NOMO-1 treated with dmso at 0.1 percent for 144 hours (cell line): ENCODE results near the gene CAB39.
A peak's percentile ranks its signal among the peaks of the same experiment; 100 is the strongest.

ENCODE experiments used
- DNase-seq: peaks from one replicate; lab custom pipeline; 2025; ENCODE audit not compliant: unreplicated experiment; lab: John Stamatoyannopoulos, UW

Gene CAB39

GRCh38 chr2:230712443-230713330 is at the start of gene CAB39:
CAB39 (plus strand) TSS chr2:230712842; CDS start chr2:230760002, 47,160 bp downstream.
- DNase-seq = peak; percentile 97

GRCh38 chr2:230664128-230664527 is 48.5 kb upstream of the CAB39 start:
- DNase-seq = no peak

- no peak for DNase-seq
These were observed 47.8 kb upstream of the CAB39 start for GRCh38 chr2:230664844-230665243.

GRCh38 chr2:230665263-230665691 is 47.4 kb upstream of the CAB39 start:
- no peak for DNase-seq

- no peak for DNase-seq
These were observed 46.2 kb upstream of the CAB39 start for GRCh38 chr2:230666446-230666845.

- DNase-seq = peak; percentile 88
These were observed 45.5 kb upstream of the CAB39 start for GRCh38 chr2:230666885-230667712.

- DNase-seq = peak; percentile 45
These were observed 44.3 kb upstream of the CAB39 start for GRCh38 chr2:230668184-230668938.

GRCh38 chr2:230668939-230669303 is 43.7 kb upstream of the CAB39 start:
- no peak for DNase-seq

- DNase-seq = no peak
These were observed 43.2 kb upstream of the CAB39 start for GRCh38 chr2:230669386-230669950.

- DNase-seq = no peak
These were observed 41.5 kb upstream of the CAB39 start for GRCh38 chr2:230671117-230671516.

GRCh38 chr2:230672836-230673235 is 39.8 kb upstream of the CAB39 start:
- no peak for DNase-seq

- no peak for DNase-seq
These were observed 38.2 kb upstream of the CAB39 start for GRCh38 chr2:230674401-230674800.

GRCh38 chr2:230674966-230675672 is 37.5 kb upstream of the CAB39 start:
- no peak for DNase-seq

GRCh38 chr2:230676546-230676945 is 36.1 kb upstream of the CAB39 start:
- no peak for DNase-seq

- no peak for DNase-seq
These were observed 35.3 kb upstream of the CAB39 start for GRCh38 chr2:230677201-230677946.

- DNase-seq = no peak
These were observed 34.6 kb upstream of the CAB39 start for GRCh38 chr2:230678018-230678417.

GRCh38 chr2:230678451-230678850 is 34.2 kb upstream of the CAB39 start:
- DNase-seq = peak; percentile 48

- DNase-seq = no peak
These were observed 32.0 kb upstream of the CAB39 start for GRCh38 chr2:230680463-230681170.

GRCh38 chr2:230681171-230681545 is 31.5 kb upstream of the CAB39 start:
- DNase-seq = no peak
